Right hindlimb (tissue), 1 donor: ENCODE measurements around the gene COL9A3.
A peak's percentile ranks its signal among the peaks of the same experiment; 100 is the strongest.
"Not testable (repeated sequence)": the region's sequence is repeated elsewhere in the genome, so short reads cannot be mapped to it uniquely, and the experiment has no call there.

Source experiments
- DNase-seq: peaks from one replicate; pipeline ENCODE4 v3.0.0-alpha.2; 2018

Gene COL9A3

GRCh38 chr20:62838128-62838891 is 21.5 kb downstream of the COL9A3 start:
- peak; percentile 48 for DNase-seq

GRCh38 chr20:62839261-62839660 is 22.4 kb downstream of the COL9A3 start:
- DNase-seq, result no peak

GRCh38 chr20:62839816-62840215 is 23.0 kb downstream of the COL9A3 start:
- DNase-seq, result no peak

- DNase-seq, result no peak
These were observed 23.7 kb downstream of the COL9A3 start for GRCh38 chr20:62840244-62841197.

- no peak for DNase-seq
These were observed 24.9 kb downstream of the COL9A3 start for GRCh38 chr20:62841705-62842212.

- no peak for DNase-seq
These were observed 26.8 kb downstream of the COL9A3 start for GRCh38 chr20:62843656-62844055.

- DNase-seq, result no peak
These were observed 27.3 kb downstream of the COL9A3 start for GRCh38 chr20:62844182-62844581.

GRCh38 chr20:62845416-62846160 is 28.7 kb downstream of the COL9A3 start:
- DNase-seq, result no peak

GRCh38 chr20:62846166-62846890 is 29.5 kb downstream of the COL9A3 start:
- DNase-seq, result peak; percentile 44

GRCh38 chr20:62848917-62849316 is 32.1 kb downstream of the COL9A3 start:
- not testable (repeated sequence) for DNase-seq

GRCh38 chr20:62849431-62849830 is 32.6 kb downstream of the COL9A3 start:
- no peak for DNase-seq

- DNase-seq, result peak; percentile 47
These were observed 33.6 kb downstream of the COL9A3 start for GRCh38 chr20:62850333-62850974.

- no peak for DNase-seq
These were observed 35.3 kb downstream of the COL9A3 start for GRCh38 chr20:62852196-62852595.

GRCh38 chr20:62852841-62853240 is 36.0 kb downstream of the COL9A3 start:
- no peak for DNase-seq

GRCh38 chr20:62853304-62853703 is 36.5 kb downstream of the COL9A3 start:
- not testable (repeated sequence) for DNase-seq

GRCh38 chr20:62854121-62854520 is 37.3 kb downstream of the COL9A3 start:
- DNase-seq, result no peak

- DNase-seq, result no peak
These were observed 38.3 kb downstream of the COL9A3 start for GRCh38 chr20:62855120-62855519.

- DNase-seq, result no peak
These were observed 40.2 kb downstream of the COL9A3 start for GRCh38 chr20:62856931-62857619.

- no peak for DNase-seq
These were observed 41.4 kb downstream of the COL9A3 start for GRCh38 chr20:62858058-62858830.

- DNase-seq, result no peak
These were observed 42.9 kb downstream of the COL9A3 start for GRCh38 chr20:62859721-62860120.
